CD4-positive, alpha-beta T cell treated with Interferon gamma for 1 hour (primary cell): ENCODE results near the gene GRAPL.
"Not testable (repeated sequence)": the region's sequence is repeated elsewhere in the genome, so short reads cannot be mapped to it uniquely, and the experiment has no call there.

Source experiments
- DNase-seq: peaks from one replicate; pipeline ENCODE4 v3.0.0-alpha.2; 2020

Gene GRAPL

GRCh38 chr17:19137959-19138358, 10.6 kb downstream of the GRAPL start:
- not testable (repeated sequence) for DNase-seq

GRCh38 chr17:19141366-19142155, 14.2 kb downstream of the GRAPL start:
- DNase-seq, result not testable (repeated sequence)

- DNase-seq, result not testable (repeated sequence)
Observed at GRCh38 chr17:19142419-19142818, 15.0 kb downstream of the GRAPL start.

- not testable (repeated sequence) for DNase-seq
Observed at GRCh38 chr17:19143097-19143777, 15.8 kb downstream of the GRAPL start.

GRCh38 chr17:19144373-19144772, 17.0 kb downstream of the GRAPL start:
- not testable (repeated sequence) for DNase-seq

- not testable (repeated sequence) for DNase-seq
Observed at GRCh38 chr17:19145471-19145870, 18.1 kb downstream of the GRAPL start.

- not testable (repeated sequence) for DNase-seq
Observed at GRCh38 chr17:19150678-19151615, 23.6 kb downstream of the GRAPL start.

- DNase-seq, result not testable (repeated sequence)
Observed at GRCh38 chr17:19157628-19158027, 30.2 kb downstream of the GRAPL start.

- not testable (repeated sequence) for DNase-seq
Observed at GRCh38 chr17:19158478-19158877, 31.1 kb downstream of the GRAPL start.

- DNase-seq, result not testable (repeated sequence)
Observed at GRCh38 chr17:19158938-19159337, 31.5 kb downstream of the GRAPL start.

GRCh38 chr17:19161308-19162107, 34.1 kb downstream of the GRAPL start:
- DNase-seq, result not testable (repeated sequence)

GRCh38 chr17:19162384-19163216, 35.2 kb downstream of the GRAPL start:
- DNase-seq, result not testable (repeated sequence)

GRCh38 chr17:19174422-19174821, 47.0 kb downstream of the GRAPL start:
- DNase-seq, result not testable (repeated sequence)

GRCh38 chr17:19175410-19175809, 48.0 kb downstream of the GRAPL start:
- not testable (repeated sequence) for DNase-seq

GRCh38 chr17:19181040-19181875, 53.9 kb downstream of the GRAPL start:
- DNase-seq, result not testable (repeated sequence)

GRCh38 chr17:19187883-19188869, 60.8 kb downstream of the GRAPL start:
- DNase-seq, result not testable (repeated sequence)

- DNase-seq, result not testable (repeated sequence)
Observed at GRCh38 chr17:19188870-19189708, 61.7 kb downstream of the GRAPL start.
